HEK293 (cell line): ENCODE data around the gene SFT2D2.

ENCODE experiments used
- CTCF ChIA-PET: fragments of 350-600 bp; formaldehyde crosslinking; extraction: SDS; loops from one replicate; lab custom pipeline; 2021; ENCODE audit warnings: antibody characterized with exemption; lab: Yijun Ruan, JAX
- POLR2A ChIA-PET: fragments of 300-600 bp; formaldehyde crosslinking; extraction: SDS; loops from one replicate; lab custom pipeline; 2020; ENCODE audit warnings: antibody characterized with exemption, inconsistent platforms; lab: Yijun Ruan, JAX
- H3K27ac ChIP-seq: fragments of 200-500 bp; sonication (Bioruptor generic); 2 replicates; pipeline ENCODE4 v1.5.1; 2014; ENCODE audit warnings: low read depth, low read length, control low read depth, inconsistent platforms; ENCODE audit errors: extremely low read depth
- H3K36me3 ChIP-seq, 2 experiments: fragments of 200-500 bp in 1 of 2; sonication (Bioruptor generic) in 1 of 2; 1 replicate in 1 of 2; 2 replicates in 1 of 2; pipeline ENCODE4 v1.5.1; 2014 to 2017; ENCODE audit warnings: inconsistent platforms in 2 of 2, low read length in 2 of 2; ENCODE audit not compliant: control insufficient read depth in 2 of 2, insufficient read depth in 1 of 2
- H3K4me1 ChIP-seq: fragments of 200-500 bp; sonication (Bioruptor generic); 2 replicates; pipeline ENCODE4 v1.5.1; 2014; ENCODE audit warnings: mild to moderate bottlenecking, low read length, inconsistent platforms; ENCODE audit not compliant: control insufficient read depth, insufficient read depth
- H3K4me3 ChIP-seq: 2 replicates; pipeline ENCODE4 v1.5.1; 2011; ENCODE audit warnings: low read depth, mild to moderate bottlenecking, control low read depth, low read length, moderate library complexity
- H3K9me3 ChIP-seq: fragments of 200-500 bp; sonication (Bioruptor generic); 2 replicates; pipeline ENCODE4 v1.5.1; 2014; ENCODE audit warnings: low read depth, low read length, inconsistent platforms; ENCODE audit not compliant: control insufficient read depth, insufficient read depth
- GLI4 ChIP-seq: fragments of 450-650 bp; formaldehyde crosslinking; IDR thresholded peaks from 2 replicates; pipeline ENCODE4 v1.5.1; 2016; ENCODE audit warnings: missing biosample characterization, missing genetic modification characterization
- GLIS2 ChIP-seq: fragments of 450-650 bp; formaldehyde crosslinking; IDR thresholded peaks from 2 replicates; pipeline ENCODE4 v1.5.1; 2016; ENCODE audit warnings: missing biosample characterization, missing genetic modification characterization
- KLF8 ChIP-seq: fragments of 450-650 bp; formaldehyde crosslinking; IDR thresholded peaks from 2 replicates; pipeline ENCODE4 v1.5.1; 2016; ENCODE audit warnings: missing biosample characterization, missing genetic modification characterization
- OVOL3 ChIP-seq: fragments of 450-650 bp; formaldehyde crosslinking; IDR thresholded peaks from 2 replicates; pipeline ENCODE4 v1.5.1; 2016; ENCODE audit warnings: missing biosample characterization, missing genetic modification characterization
- REPIN1 ChIP-seq: fragments of 450-650 bp; formaldehyde crosslinking; IDR thresholded peaks from 2 replicates; pipeline ENCODE4 v1.5.1; 2017; ENCODE audit warnings: missing biosample characterization, missing genetic modification characterization, low read depth
- SP3 ChIP-seq: fragments of 450-650 bp; formaldehyde crosslinking; IDR thresholded peaks from 2 replicates; pipeline ENCODE4 v1.5.1; 2016; ENCODE audit warnings: missing biosample characterization, missing genetic modification characterization
- YY1 ChIP-seq: fragments of 450-650 bp; formaldehyde crosslinking; IDR thresholded peaks from 2 replicates; pipeline ENCODE4 v1.5.1; 2018; ENCODE audit warnings: missing biosample characterization, missing genetic modification characterization
- YY2 ChIP-seq: fragments of 450-650 bp; formaldehyde crosslinking; IDR thresholded peaks from 2 replicates; pipeline ENCODE4 v1.5.1; 2016; ENCODE audit warnings: missing biosample characterization, missing genetic modification characterization
- ZBTB21 ChIP-seq: fragments of 450-650 bp; formaldehyde crosslinking; IDR thresholded peaks from 2 replicates; pipeline ENCODE4 v1.5.1; 2017; ENCODE audit warnings: missing biosample characterization, missing genetic modification characterization
- ZBTB7A ChIP-seq: fragments of 450-650 bp; formaldehyde crosslinking; IDR thresholded peaks from 2 replicates; pipeline ENCODE4 v1.5.1; 2016; ENCODE audit warnings: low read depth, missing biosample characterization, missing genetic modification characterization
- ZNF140 ChIP-seq: fragments of 450-650 bp; formaldehyde crosslinking; IDR thresholded peaks from 2 replicates; pipeline ENCODE4 v1.5.1; 2016; ENCODE audit warnings: missing biosample characterization, missing genetic modification characterization
- ZNF214 ChIP-seq: fragments of 450-650 bp; formaldehyde crosslinking; IDR thresholded peaks from 2 replicates; pipeline ENCODE4 v1.5.1; 2017; ENCODE audit warnings: missing biosample characterization, mild to moderate bottlenecking, missing genetic modification characterization, borderline replicate concordance
- ZNF221 ChIP-seq: fragments of 450-650 bp; formaldehyde crosslinking; IDR thresholded peaks from 2 replicates; pipeline ENCODE4 v1.5.1; 2017; ENCODE audit warnings: missing biosample characterization, missing genetic modification characterization, borderline replicate concordance
- ZNF248 ChIP-seq: fragments of 450-650 bp; formaldehyde crosslinking; IDR thresholded peaks from 2 replicates; pipeline ENCODE4 v1.5.1; 2017; ENCODE audit warnings: missing biosample characterization, missing genetic modification characterization
- ZNF561 ChIP-seq: fragments of 450-650 bp; IDR thresholded peaks from 2 replicates; pipeline ENCODE4 v1.5.1; 2018; ENCODE audit warnings: missing biosample characterization, missing genetic modification characterization, borderline replicate concordance
- ZNF677 ChIP-seq: fragments of 450-650 bp; IDR thresholded peaks from 2 replicates; pipeline ENCODE4 v1.5.0; 2018; ENCODE audit warnings: missing biosample characterization, mild to moderate bottlenecking, missing genetic modification characterization, moderate library complexity
- ZNF747 ChIP-seq: fragments of 450-650 bp; formaldehyde crosslinking; IDR thresholded peaks from 2 replicates; pipeline ENCODE4 v1.5.1; 2016; ENCODE audit warnings: missing biosample characterization, missing genetic modification characterization
- ZNF776 ChIP-seq: fragments of 450-650 bp; formaldehyde crosslinking; IDR thresholded peaks from 2 replicates; pipeline ENCODE4 v1.5.0; 2017; ENCODE audit warnings: missing biosample characterization, missing genetic modification characterization, borderline replicate concordance
- ZNF837 ChIP-seq: fragments of 450-650 bp; formaldehyde crosslinking; IDR thresholded peaks from 2 replicates; pipeline ENCODE4 v1.5.1; 2016; ENCODE audit warnings: missing biosample characterization, missing genetic modification characterization
- TF ChIP-seq, protein P1 (sequence below): fragments of 450-650 bp; formaldehyde crosslinking; IDR thresholded peaks from 2 replicates; pipeline ENCODE4 v1.5.1; 2016; ENCODE audit warnings: missing biosample characterization, missing genetic modification characterization
- TF ChIP-seq, protein P2 (sequence below): fragments of 450-650 bp; formaldehyde crosslinking; IDR thresholded peaks from 2 replicates; pipeline ENCODE4 v1.5.1; 2016; ENCODE audit warnings: missing biosample characterization, missing genetic modification characterization
- TF ChIP-seq, protein P3 (sequence below): fragments of 450-650 bp; formaldehyde crosslinking; IDR thresholded peaks from 2 replicates; pipeline ENCODE4 v1.5.1; 2016; ENCODE audit warnings: missing biosample characterization, missing genetic modification characterization
- TF ChIP-seq, protein P4 (sequence below): sonication (generic); formaldehyde crosslinking; IDR thresholded peaks from 2 replicates; pipeline ENCODE4 v1.8.1; 2022; ENCODE audit warnings: mild to moderate bottlenecking, moderate library complexity, missing genetic modification reagents
- TF ChIP-seq, protein P5 (sequence below): fragments of 450-650 bp; formaldehyde crosslinking; IDR thresholded peaks from 2 replicates; pipeline ENCODE4 v1.5.1; 2016; ENCODE audit warnings: missing biosample characterization, missing genetic modification characterization

Gene SFT2D2

DNA sequence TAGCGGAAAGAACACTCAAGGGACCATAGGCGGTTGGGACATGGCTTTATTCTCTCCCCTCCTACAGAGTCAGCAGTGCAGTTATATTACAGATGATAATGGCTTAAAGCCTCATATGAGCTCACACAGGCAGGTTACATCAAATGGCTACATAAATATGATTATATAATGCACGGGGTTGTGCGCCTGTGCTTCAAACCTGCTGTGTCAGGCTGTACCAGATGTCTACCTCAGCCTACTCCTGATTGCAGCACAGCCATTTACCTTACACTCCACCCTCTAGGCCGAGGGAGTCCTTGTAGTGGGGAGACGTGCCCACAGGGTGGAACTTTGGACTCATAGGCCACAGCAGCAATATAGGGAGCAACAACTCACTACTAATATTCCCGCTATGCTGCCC is 38.5 kb downstream of the SFT2D2 start (continued):
- TF ChIP-seq, protein P1, sequence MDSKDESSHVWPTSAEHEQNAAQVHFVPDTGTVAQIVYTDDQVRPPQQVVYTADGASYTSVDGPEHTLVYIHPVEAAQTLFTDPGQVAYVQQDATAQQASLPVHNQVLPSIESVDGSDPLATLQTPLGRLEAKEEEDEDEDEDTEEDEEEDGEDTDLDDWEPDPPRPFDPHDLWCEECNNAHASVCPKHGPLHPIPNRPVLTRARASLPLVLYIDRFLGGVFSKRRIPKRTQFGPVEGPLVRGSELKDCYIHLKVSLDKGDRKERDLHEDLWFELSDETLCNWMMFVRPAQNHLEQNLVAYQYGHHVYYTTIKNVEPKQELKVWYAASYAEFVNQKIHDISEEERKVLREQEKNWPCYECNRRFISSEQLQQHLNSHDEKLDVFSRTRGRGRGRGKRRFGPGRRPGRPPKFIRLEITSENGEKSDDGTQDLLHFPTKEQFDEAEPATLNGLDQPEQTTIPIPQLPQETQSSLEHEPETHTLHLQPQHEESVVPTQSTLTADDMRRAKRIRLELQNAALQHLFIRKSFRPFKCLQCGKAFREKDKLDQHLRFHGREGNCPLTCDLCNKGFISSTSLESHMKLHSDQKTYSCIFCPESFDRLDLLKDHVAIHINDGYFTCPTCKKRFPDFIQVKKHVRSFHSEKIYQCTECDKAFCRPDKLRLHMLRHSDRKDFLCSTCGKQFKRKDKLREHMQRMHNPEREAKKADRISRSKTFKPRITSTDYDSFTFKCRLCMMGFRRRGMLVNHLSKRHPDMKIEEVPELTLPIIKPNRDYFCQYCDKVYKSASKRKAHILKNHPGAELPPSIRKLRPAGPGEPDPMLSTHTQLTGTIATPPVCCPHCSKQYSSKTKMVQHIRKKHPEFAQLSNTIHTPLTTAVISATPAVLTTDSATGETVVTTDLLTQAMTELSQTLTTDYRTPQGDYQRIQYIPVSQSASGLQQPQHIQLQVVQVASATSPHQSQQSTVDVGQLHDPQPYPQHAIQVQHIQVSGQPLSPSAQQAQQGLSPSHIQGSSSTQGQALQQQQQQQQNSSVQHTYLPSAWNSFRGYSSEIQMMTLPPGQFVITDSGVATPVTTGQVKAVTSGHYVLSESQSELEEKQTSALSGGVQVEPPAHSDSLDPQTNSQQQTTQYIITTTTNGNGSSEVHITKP (tag by site-specific recombination), result no peak
- TF ChIP-seq ZNF140 (no peak), YY2 (tag by site-specific recombination) (no peak), ZNF747 (no peak), ZBTB21 (tag by site-specific recombination) (no peak), GLIS2 (tag by site-specific recombination) (no peak)
- TF ChIP-seq, protein P2, sequence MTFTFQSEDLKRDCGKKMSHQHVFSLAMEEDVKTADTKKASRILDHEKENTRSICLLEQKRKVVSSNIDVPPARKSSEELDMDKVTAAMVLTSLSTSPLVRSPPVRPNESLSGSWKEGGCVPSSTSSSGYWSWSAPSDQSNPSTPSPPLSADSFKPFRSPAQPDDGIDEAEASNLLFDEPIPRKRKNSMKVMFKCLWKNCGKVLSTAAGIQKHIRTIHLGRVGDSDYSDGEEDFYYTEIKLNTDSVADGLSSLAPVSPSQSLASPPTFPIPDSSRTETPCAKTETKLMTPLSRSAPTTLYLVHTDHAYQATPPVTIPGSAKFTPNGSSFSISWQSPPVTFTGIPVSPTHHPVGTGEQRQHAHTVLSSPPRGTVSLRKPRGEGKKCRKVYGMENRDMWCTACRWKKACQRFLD (tag by site-specific recombination), result no peak
- TF ChIP-seq, protein P3, sequence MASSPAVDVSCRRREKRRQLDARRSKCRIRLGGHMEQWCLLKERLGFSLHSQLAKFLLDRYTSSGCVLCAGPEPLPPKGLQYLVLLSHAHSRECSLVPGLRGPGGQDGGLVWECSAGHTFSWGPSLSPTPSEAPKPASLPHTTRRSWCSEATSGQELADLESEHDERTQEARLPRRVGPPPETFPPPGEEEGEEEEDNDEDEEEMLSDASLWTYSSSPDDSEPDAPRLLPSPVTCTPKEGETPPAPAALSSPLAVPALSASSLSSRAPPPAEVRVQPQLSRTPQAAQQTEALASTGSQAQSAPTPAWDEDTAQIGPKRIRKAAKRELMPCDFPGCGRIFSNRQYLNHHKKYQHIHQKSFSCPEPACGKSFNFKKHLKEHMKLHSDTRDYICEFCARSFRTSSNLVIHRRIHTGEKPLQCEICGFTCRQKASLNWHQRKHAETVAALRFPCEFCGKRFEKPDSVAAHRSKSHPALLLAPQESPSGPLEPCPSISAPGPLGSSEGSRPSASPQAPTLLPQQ (tag by site-specific recombination), result no peak
- TF ChIP-seq, protein P4, sequence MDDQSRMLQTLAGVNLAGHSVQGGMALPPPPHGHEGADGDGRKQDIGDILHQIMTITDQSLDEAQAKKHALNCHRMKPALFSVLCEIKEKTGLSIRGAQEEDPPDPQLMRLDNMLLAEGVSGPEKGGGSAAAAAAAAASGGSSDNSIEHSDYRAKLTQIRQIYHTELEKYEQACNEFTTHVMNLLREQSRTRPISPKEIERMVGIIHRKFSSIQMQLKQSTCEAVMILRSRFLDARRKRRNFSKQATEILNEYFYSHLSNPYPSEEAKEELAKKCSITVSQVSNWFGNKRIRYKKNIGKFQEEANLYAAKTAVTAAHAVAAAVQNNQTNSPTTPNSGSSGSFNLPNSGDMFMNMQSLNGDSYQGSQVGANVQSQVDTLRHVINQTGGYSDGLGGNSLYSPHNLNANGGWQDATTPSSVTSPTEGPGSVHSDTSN (CRISPR knock-in tag), result no peak
- TF ChIP-seq, all 188 proteins: peak for 0

DNA sequence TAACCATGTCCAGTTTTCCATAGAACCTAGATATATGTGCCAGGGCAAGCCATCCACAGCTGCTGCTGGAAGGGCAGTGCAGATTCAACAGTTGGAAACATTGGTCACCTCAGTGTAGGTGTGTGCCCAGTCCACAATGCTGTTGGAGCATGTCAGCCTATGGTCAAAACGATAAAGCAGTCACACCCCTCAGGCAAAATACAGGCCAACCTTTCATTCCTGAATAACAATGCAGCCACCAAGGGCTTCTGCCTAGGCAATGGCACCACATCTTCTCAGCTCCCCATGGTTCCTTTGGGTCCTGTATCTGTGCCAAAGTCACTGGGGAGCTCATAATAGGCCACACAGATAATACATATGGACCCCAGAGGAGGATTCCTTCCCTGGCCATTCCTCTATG is 39.8 kb downstream of the SFT2D2 start:
- TF ChIP-seq SP3 (tag by site-specific recombination), result no peak
- no peak for TF ChIP-seq OVOL3
- no peak for TF ChIP-seq ZNF776 (tag by site-specific recombination)
- TF ChIP-seq ZNF214 (tag by site-specific recombination), result no peak
- TF ChIP-seq, protein P5, sequence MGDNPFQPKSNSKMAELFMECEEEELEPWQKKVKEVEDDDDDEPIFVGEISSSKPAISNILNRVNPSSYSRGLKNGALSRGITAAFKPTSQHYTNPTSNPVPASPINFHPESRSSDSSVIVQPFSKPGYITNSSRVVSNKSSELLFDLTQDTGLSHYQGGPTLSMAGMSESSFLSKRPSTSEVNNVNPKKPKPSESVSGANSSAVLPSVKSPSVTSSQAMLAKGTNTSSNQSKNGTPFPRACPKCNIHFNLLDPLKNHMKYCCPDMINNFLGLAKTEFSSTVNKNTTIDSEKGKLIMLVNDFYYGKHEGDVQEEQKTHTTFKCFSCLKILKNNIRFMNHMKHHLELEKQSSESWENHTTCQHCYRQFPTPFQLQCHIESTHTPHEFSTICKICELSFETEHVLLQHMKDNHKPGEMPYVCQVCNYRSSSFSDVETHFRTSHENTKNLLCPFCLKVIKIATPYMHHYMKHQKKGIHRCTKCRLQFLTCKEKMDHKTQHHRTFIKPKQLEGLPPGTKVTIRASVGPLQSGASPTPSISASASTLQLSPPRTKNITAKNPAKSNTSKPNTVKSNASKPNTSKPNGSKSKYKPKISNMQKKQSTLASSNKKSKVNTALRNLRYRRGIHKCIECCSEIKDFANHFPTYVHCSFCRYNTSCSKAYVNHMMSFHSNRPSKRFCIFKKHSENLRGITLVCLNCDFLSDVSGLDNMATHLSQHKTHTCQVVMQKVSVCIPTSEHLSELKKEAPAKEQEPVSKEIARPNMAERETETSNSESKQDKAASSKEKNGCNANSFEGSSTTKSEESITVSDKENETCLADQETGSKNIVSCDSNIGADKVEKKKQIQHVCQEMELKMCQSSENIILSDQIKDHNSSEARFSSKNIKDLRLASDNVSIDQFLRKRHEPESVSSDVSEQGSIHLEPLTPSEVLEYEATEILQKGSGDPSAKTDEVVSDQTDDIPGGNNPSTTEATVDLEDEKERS (tag by site-specific recombination), result no peak
- TF ChIP-seq ZNF837 (tag by site-specific recombination), result no peak
- TF ChIP-seq ZBTB7A (tag by site-specific recombination), result no peak
- no peak for TF ChIP-seq ZNF677 (tag by site-specific recombination)
- no peak for TF ChIP-seq YY1 (tag by site-specific recombination)
- no peak for TF ChIP-seq ZNF248 (tag by site-specific recombination)
- no peak for TF ChIP-seq REPIN1 (tag by site-specific recombination)
- no peak for TF ChIP-seq ZNF561 (tag by site-specific recombination)
- no peak for TF ChIP-seq GLI4
- TF ChIP-seq, protein P3 (tag by site-specific recombination), result no peak
- TF ChIP-seq ZNF221, result no peak
- no peak for TF ChIP-seq KLF8 (tag by site-specific recombination)
- ChIA-PET CTCF (no interaction called here), POLR2A (no interaction called here)
- H3K36me3 ChIP-seq, result peaks cover 0 to 3% of the 10 kb centered on the region in 2 experiments; a peak in 1 of 3 replicates
- no peaks in the 10 kb centered on the region for H3K9me3 ChIP-seq
- no peak overlapping the region for H3K4me3 ChIP-seq
- no peak overlapping the region for H3K27ac ChIP-seq
- H3K4me1 ChIP-seq, result no peaks in the 10 kb centered on the region
